ENCODE measurements around the gene PBX4.

DNA sequence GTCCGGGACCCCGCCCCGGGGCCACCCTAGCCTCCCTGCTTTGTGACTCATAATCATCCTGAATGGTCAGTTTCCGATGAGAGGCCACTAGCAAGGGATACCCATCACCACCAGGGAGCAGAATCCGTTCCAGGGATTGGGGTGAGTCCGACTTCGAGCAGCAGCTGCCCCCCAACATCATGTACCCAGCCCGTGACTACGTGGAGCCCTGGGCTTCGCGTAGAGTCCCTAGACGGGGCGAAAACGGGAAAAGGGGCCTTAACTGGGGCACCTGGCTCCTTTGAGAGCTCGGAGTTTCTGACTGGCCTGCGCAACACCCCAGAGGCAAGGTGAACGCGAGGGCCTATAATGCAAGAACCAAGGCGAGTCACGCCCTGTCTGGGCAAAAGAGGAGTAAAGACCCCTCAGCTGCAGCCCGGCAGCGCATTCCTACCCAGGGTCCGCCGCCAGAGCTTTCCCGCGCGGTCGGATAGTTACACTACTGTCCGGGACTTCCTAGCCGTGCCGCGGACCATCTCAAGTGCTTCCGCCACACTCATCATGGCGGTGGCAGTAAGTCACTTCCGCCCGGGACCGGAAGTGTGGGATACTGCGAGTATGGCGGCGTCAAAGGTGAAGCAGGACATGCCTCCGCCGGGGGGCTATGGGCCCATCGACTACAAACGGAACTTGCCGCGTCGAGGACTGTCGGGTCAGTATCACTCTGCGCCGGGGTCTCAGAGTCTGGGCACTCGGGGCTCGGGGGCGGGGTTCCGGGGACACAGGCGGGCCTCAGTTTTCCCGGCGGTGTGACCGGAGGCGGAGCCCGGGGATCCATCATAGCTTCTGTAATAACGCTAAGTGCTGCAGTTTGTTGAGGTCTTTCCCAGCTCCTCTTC lies 102.6 kb downstream of the PBX4 start, which contains the start of gene NDUFA13:
- TF ChIP-seq, protein P1, sequence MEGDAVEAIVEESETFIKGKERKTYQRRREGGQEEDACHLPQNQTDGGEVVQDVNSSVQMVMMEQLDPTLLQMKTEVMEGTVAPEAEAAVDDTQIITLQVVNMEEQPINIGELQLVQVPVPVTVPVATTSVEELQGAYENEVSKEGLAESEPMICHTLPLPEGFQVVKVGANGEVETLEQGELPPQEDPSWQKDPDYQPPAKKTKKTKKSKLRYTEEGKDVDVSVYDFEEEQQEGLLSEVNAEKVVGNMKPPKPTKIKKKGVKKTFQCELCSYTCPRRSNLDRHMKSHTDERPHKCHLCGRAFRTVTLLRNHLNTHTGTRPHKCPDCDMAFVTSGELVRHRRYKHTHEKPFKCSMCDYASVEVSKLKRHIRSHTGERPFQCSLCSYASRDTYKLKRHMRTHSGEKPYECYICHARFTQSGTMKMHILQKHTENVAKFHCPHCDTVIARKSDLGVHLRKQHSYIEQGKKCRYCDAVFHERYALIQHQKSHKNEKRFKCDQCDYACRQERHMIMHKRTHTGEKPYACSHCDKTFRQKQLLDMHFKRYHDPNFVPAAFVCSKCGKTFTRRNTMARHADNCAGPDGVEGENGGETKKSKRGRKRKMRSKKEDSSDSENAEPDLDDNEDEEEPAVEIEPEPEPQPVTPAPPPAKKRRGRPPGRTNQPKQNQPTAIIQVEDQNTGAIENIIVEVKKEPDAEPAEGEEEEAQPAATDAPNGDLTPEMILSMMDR (IDR thresholded peaks at IDR 0.05) = no peak
- no peak for TF ChIP-seq EZH2 (IDR thresholded peaks at IDR 0.05; ENCODE audit: borderline replicate concordance, insufficient read depth, low read depth, low read length, poor library complexity, severe bottlenecking)
